SU-DHL-6 (cell line): Measurements from ENCODE around the gene EPS8.

Source experiments
- CTCF ChIP-seq: fragments of 200-600 bp; sonication (generic); IDR thresholded peaks from one replicate; pipeline ENCODE4 v1.5.1; 2017; ENCODE audit warnings: antibody characterized with exemption, mild to moderate bottlenecking, low read length, moderate library complexity; ENCODE audit not compliant: insufficient read depth, poor library complexity, severe bottlenecking
- EZH2phosphoT487 ChIP-seq: fragments of 200-600 bp; sonication (generic), shearing (Covaris generic); conservative IDR thresholded peaks from 2 replicates; pipeline ENCODE4 v1.6.1; 2018; ENCODE audit warnings: mild to moderate bottlenecking, antibody characterized with exemption, low read length, moderate library complexity, mixed read lengths

- TF ChIP-seq EZH2phosphoT487 (no peak), CTCF (no peak)
Observed at GRCh38 chr12:15688838-15689625, 100.2 kb downstream of the EPS8 start.
